Ishikawa (cell line): Measurements from ENCODE around the gene ANO6.

Experiments used
- CEBPB ChIP-seq: IDR thresholded peaks from 2 replicates; pipeline ENCODE4 v1.6.1; 2012
- CREB1 ChIP-seq: IDR thresholded peaks from 2 replicates; pipeline ENCODE4 v1.6.1; 2012; ENCODE audit warnings: low read depth
- EGR1 ChIP-seq: IDR thresholded peaks from 2 replicates; pipeline ENCODE4 v1.6.1; 2012
- EP300 ChIP-seq: IDR thresholded peaks from 2 replicates; pipeline ENCODE4 v1.6.1; 2012; ENCODE audit warnings: borderline replicate concordance
- FOXM1 ChIP-seq: IDR thresholded peaks from 2 replicates; pipeline ENCODE4 v1.6.1; 2012; ENCODE audit warnings: low read depth, borderline replicate concordance
- NFIC ChIP-seq: IDR thresholded peaks from 2 replicates; pipeline ENCODE4 v1.6.1; 2012
- RAD21 ChIP-seq: IDR thresholded peaks from 2 replicates; pipeline ENCODE4 v1.6.1; 2012; ENCODE audit warnings: low read depth
- TAF1 ChIP-seq: IDR thresholded peaks from 2 replicates; pipeline ENCODE4 v1.6.1; 2012; ENCODE audit warnings: low read depth, mild to moderate bottlenecking
- TCF12 ChIP-seq: IDR thresholded peaks from 2 replicates; pipeline ENCODE4 v1.6.1; 2012; ENCODE audit warnings: low read depth
- TEAD4 ChIP-seq: IDR thresholded peaks from 2 replicates; pipeline ENCODE4 v1.6.1; 2012
- YY1 ChIP-seq: IDR thresholded peaks from 2 replicates; pipeline ENCODE4 v1.6.1; 2012; ENCODE audit warnings: low read depth
- ZBTB7A ChIP-seq: IDR thresholded peaks from 2 replicates; pipeline ENCODE4 v1.6.1; 2012; ENCODE audit warnings: low read depth
- TF ChIP-seq, protein P1 (sequence below): IDR thresholded peaks from 2 replicates; pipeline ENCODE4 v1.6.1; 2012
- TF ChIP-seq, protein P2 (sequence below): IDR thresholded peaks from 2 replicates; pipeline ENCODE4 v1.6.1; 2012
- TF ChIP-seq, protein P3 (sequence below): IDR thresholded peaks from 2 replicates; pipeline ENCODE4 v1.6.1; 2012; ENCODE audit warnings: low read depth, mild to moderate bottlenecking

ANO6 gene

DNA sequence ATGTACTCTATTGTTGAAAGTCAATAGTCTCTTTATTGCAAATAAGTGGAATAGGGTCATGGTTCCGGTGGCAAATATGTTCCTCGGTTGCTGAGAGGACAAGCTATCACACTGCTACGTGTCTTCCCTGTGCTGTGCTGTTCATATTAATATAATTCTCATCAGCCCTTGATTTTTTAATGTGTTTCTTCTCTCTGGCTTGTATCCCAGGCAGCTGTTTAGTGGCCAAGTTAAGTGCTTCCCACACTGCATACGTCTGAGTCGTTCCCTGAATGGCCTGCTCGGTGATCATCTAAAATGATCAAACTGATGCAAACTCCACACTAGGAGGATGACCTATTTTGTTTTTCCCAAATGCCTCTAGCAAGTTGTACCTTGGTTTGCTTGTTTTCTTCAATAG, 186.4 kb downstream of the ANO6 start:
- TF ChIP-seq, protein P1, sequence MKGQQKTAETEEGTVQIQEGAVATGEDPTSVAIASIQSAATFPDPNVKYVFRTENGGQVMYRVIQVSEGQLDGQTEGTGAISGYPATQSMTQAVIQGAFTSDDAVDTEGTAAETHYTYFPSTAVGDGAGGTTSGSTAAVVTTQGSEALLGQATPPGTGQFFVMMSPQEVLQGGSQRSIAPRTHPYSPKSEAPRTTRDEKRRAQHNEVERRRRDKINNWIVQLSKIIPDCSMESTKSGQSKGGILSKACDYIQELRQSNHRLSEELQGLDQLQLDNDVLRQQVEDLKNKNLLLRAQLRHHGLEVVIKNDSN: no peak
- TF ChIP-seq TCF12 (no peak), CREB1 (no peak), ZBTB7A (no peak), EGR1 (no peak), TEAD4 (no peak), TAF1 (no peak), NFIC (no peak), CEBPB (no peak)
- TF ChIP-seq, protein P2, sequence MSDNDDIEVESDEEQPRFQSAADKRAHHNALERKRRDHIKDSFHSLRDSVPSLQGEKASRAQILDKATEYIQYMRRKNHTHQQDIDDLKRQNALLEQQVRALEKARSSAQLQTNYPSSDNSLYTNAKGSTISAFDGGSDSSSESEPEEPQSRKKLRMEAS: no peak

DNA sequence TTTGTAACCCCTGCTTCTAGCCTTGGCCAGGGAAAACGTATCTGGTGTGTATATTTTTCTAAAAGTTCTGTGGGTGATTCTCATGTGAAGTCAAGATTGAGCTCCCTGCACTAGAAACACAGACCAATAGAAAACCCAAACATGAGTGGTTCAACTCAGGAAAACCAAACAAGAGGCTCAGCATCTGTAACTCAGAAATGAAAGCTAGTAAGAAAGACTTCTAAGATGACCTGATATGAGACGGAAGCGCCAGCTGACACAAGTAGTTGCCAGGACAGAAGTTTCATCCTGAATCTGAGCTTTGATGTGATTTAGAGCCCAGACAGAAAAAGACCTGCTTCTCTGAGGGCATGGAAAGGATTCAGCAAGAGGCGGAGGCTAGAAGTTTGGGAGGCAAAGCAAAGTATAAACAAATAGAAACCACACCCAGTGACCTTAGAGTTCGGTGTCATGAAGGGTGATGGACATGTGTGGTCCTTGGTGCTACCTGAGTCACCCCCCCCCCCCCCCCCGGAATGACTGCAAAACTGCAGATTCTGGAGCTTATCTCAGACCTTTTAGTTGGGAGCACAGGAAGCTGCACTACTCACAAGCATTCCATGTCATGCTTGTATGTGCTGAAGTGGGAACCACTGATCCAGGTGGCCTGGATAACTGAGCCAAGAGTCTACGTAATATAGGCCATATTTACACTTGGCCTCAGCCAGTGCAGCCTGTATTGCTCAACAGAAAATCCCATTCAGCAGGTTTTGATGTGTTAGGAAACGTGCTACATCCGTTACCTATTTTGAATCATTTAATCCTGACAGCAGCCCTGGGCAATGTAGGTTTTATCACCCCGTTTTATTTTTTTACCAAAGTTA, 191.3 kb downstream of the ANO6 start:
- TF ChIP-seq NFIC (no peak), FOXM1 (no peak), YY1 (no peak)

DNA sequence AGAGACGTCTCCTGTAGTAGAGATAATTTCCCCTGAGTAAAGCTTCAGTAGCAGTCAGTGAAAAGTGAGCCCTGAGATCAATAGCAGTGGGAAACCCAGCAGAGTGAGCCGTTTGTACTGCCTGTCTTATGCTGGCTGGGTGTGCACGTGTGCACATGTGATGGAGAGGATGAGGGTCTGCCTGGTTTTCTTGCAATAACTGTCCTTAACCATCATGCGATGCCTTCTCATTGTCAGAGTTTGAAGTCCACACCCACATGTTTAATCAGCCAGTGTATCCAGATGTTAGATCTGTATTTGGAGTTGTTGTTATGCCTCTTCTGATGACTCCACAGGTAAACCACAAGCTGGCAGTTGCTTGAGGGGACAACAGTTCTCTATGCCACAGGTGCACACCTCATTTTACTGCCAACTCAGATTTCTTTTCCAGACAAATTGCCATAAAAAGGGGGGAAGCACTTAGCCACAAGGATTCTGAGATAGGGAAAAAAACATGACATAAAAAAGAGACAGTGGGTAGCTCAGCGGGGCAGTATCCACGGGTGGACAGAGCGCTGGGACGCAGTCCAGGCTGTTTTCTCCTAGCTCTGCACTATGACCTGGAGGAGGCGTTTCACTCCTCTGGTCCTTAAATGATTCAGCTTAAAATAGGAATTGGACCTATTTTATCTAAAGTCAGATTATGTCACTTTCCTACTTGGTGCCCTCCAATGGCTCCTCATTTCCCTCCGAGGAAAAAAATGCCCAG, 192.3 kb downstream of the ANO6 start:
- TF ChIP-seq, protein P1: no peak
- TF ChIP-seq ZBTB7A: no peak
- TF ChIP-seq CREB1: no peak
- TF ChIP-seq EGR1: no peak
- TF ChIP-seq TCF12: no peak
- no peak for TF ChIP-seq YY1
- no peak for TF ChIP-seq EP300
- TF ChIP-seq, protein P3, sequence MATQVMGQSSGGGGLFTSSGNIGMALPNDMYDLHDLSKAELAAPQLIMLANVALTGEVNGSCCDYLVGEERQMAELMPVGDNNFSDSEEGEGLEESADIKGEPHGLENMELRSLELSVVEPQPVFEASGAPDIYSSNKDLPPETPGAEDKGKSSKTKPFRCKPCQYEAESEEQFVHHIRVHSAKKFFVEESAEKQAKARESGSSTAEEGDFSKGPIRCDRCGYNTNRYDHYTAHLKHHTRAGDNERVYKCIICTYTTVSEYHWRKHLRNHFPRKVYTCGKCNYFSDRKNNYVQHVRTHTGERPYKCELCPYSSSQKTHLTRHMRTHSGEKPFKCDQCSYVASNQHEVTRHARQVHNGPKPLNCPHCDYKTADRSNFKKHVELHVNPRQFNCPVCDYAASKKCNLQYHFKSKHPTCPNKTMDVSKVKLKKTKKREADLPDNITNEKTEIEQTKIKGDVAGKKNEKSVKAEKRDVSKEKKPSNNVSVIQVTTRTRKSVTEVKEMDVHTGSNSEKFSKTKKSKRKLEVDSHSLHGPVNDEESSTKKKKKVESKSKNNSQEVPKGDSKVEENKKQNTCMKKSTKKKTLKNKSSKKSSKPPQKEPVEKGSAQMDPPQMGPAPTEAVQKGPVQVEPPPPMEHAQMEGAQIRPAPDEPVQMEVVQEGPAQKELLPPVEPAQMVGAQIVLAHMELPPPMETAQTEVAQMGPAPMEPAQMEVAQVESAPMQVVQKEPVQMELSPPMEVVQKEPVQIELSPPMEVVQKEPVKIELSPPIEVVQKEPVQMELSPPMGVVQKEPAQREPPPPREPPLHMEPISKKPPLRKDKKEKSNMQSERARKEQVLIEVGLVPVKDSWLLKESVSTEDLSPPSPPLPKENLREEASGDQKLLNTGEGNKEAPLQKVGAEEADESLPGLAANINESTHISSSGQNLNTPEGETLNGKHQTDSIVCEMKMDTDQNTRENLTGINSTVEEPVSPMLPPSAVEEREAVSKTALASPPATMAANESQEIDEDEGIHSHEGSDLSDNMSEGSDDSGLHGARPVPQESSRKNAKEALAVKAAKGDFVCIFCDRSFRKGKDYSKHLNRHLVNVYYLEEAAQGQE: no peak
- TF ChIP-seq TEAD4: no peak
- no peak for TF ChIP-seq TAF1
- no peak for TF ChIP-seq RAD21
- TF ChIP-seq CEBPB: no peak

DNA sequence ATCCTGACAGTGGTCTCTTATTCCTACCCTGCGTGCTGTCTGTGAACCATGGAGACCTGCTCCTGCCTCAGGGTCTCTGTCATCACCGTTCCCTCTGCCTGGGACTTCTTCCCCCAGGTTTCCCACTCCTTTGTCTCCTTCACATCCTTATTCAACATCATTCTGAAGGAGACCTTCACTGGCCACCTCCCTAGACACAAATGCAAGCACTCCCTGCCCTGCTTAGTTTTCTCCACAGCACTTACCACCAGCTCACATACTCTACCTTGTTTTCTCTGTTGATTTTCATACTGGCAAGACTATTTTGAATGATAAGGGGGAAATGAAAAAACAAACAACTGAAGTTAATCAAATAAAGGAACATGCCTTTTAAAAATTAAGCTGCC, 192.8 kb downstream of the ANO6 start:
- TF ChIP-seq CREB1: no peak

DNA sequence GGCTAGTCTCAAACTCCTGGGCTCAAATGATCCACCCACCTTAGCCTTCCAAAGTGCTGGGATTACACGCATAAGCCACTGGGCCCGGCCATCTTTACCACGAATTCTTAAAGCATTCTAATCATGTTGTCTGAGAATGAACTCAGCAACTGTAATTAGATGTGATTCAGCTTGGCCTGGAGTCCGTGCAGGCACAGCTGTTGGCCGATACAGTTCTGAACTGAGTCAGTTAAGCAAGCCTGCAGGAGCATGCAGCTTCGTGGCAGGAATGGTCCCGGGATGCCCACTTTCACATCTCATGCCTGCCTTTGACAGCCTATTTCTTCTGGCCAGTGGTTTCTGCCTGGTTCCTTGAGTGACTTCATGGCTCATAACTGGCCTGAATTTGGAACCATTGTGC, 194.1 kb downstream of the ANO6 start:
- TF ChIP-seq YY1 (no peak), EP300 (no peak), RAD21 (no peak), EGR1 (no peak), NFIC (no peak), CEBPB (no peak), TEAD4 (no peak), CREB1 (no peak)

DNA sequence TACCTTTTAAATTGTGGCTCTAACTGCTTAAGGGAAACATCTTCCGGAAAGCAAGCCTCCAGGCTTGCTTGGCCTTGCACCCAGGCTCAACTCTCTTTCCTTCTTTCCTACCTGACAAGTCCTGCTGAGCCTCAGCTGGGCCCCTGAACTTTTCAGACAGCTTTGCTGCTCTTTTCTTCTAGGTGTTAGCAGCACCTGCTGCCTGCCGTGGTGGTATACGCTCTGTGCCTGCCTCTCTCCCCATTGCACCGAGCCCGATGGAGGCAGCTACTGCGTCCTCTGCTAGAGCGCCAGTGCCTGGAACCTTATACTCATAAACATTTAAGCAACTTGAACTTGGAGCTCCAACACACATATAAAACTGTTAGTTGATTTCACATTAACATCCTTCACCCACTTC, 195.7 kb downstream of the ANO6 start:
- TF ChIP-seq, protein P2: no peak
- no peak for TF ChIP-seq ZBTB7A
- TF ChIP-seq RAD21: no peak
- no peak for TF ChIP-seq TEAD4
- no peak for TF ChIP-seq FOXM1
- TF ChIP-seq YY1: no peak
- TF ChIP-seq TAF1: no peak

DNA sequence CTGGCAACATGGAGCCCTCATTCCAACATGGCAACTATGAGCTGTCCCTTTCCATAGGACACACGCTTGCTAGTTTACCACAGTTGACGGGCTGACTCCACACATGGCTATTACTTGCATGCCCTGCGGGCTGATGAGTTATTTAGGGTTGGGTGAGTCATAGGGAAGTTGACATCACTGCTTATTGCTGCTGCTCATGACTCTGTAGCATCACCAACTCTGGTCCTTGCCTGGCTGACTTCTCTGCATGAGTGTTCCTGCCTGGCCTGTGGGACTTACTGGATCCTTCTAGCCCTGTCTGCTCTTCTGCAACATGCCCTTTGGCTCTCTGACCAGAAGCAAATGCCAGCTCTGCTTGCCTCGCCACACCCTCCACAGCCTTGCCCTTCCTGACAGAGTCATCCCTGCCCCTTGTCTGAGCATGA, 199.5 kb downstream of the ANO6 start:
- TF ChIP-seq CEBPB: no peak
- TF ChIP-seq CREB1: no peak
- no peak for TF ChIP-seq EGR1
- TF ChIP-seq YY1: 0 out of 2 replicates have a peak, but pooled peaks have one; percentile 7
- TF ChIP-seq TAF1: no peak

DNA sequence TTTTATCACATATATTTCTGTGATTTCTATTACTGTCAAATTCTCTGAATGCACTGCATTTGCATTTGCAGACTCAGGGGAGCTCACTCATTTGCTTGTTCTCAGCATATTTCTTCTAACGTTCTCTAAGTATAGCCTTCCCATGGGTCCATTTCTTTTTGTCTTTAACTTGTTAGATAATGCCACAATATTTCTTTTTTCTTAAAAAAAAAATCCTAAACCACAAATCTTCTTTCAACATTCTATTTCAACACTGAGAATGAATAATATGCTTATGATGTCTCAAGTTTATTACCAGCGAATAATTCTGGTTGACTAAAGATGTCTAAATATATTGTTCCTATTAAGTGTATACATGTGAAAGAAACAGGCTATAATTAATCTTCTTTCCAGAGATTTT, 200.2 kb downstream of the ANO6 start:
- TF ChIP-seq, protein P2: no peak
- TF ChIP-seq TAF1 (no peak), TEAD4 (no peak), NFIC (no peak), FOXM1 (no peak), RAD21 (no peak), TCF12 (no peak), CEBPB (no peak), ZBTB7A (no peak), YY1 (no peak)
- TF ChIP-seq, protein P3: no peak
